ENCODE data around the gene C1orf56.

The C1orf56 gene

GRCh38 chr1:151026460-151026859 lies 21.1 kb upstream of the C1orf56 start:
- no peak for DNase-seq

GRCh38 chr1:151032164-151032563 lies 15.4 kb upstream of the C1orf56 start:
- no peak for DNase-seq

GRCh38 chr1:151035167-151035566 lies 12.4 kb upstream of the C1orf56 start:
- no peak for DNase-seq

- no peak for DNase-seq
Observed at GRCh38 chr1:151036356-151036755, 11.2 kb upstream of the C1orf56 start, which contains the start of gene BNIPL. Gene BNIPL (plus strand): TSS chr1:151036586. CDS start chr1:151036726, 140 bp downstream.

GRCh38 chr1:151037032-151037431 lies 10.5 kb upstream of the C1orf56 start:
- DNase-seq, result no peak

GRCh38 chr1:151039521-151039920 lies 8.0 kb upstream of the C1orf56 start:
- DNase-seq, result no peak

- no peak for DNase-seq
Observed at GRCh38 chr1:151043163-151043562, 4.4 kb upstream of the C1orf56 start.

GRCh38 chr1:151047925-151048644 lies 534 bp downstream of the C1orf56 start:
- DNase-seq, result peak; percentile 20

- DNase-seq, result no peak
Observed at GRCh38 chr1:151048645-151049032, 1.1 kb downstream of the C1orf56 start.

- DNase-seq, result no peak
Observed at GRCh38 chr1:151049458-151049857, 1.9 kb downstream of the C1orf56 start.

- no peak for DNase-seq
Observed at GRCh38 chr1:151050051-151050688, 2.6 kb downstream of the C1orf56 start.

GRCh38 chr1:151051356-151052009 lies 3.9 kb downstream of the C1orf56 start:
- DNase-seq, result no peak

GRCh38 chr1:151054971-151055547 lies 7.5 kb downstream of the C1orf56 start:
- no peak for DNase-seq

GRCh38 chr1:151055581-151055980 lies 8.0 kb downstream of the C1orf56 start:
- DNase-seq, result no peak

GRCh38 chr1:151056149-151056548 lies 8.6 kb downstream of the C1orf56 start:
- no peak for DNase-seq

- DNase-seq, result no peak
Observed at GRCh38 chr1:151058692-151059091, 11.1 kb downstream of the C1orf56 start.

- peak; percentile 80 for DNase-seq
Observed at GRCh38 chr1:151059109-151060006, 11.8 kb downstream of the C1orf56 start, which contains the start of gene CDC42SE1. Gene CDC42SE1 (minus strand): TSS chr1:151059622. CDS start chr1:151055730, 3,892 bp downstream.

- no peak for DNase-seq
Observed at GRCh38 chr1:151060007-151060656, 12.6 kb downstream of the C1orf56 start, which contains the start of gene MLLT11. Gene MLLT11 (plus strand): TSS chr1:151060397. CDS start chr1:151067225, 6,828 bp downstream.

- no peak for DNase-seq
Observed at GRCh38 chr1:151060657-151061421, 13.3 kb downstream of the C1orf56 start.

- DNase-seq, result no peak
Observed at GRCh38 chr1:151061704-151062103, 14.2 kb downstream of the C1orf56 start.
